GM21528 (cell line): Measurements from ENCODE around the gene ZFAND4.
"Not testable (repeated sequence)": the region's sequence is repeated elsewhere in the genome, so short reads cannot be mapped to it uniquely, and the experiment has no call there.

Experiments used
- ATAC-seq: cut with Tn5 transposase; IDR thresholded peaks from one replicate; pipeline ENCODE4 v1.9.1; 2021; ENCODE audit warnings: mild to moderate bottlenecking, moderate library complexity; ENCODE audit not compliant: unreplicated experiment, low FRiP score

ZFAND4 gene

DNA sequence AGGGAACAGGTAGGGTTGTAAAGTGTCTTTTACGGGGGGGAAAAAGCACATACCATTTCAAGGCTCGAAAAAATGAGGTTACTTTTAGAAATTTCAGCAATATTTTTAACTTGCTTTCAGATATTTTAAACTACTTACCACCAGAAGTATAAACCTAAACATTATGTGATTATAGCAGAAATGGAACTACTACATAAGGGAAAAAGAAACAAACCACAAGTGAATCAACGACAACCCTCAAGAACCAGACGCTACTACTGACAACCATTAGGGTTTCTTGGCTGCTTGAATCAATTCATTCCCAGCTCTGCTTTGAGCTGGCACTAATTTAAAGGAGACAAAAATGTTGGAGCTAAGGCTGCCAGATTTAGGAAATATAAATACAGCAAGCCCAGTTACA lies 80.1 kb downstream of the ZFAND4 start:
- ATAC-seq = no peak

GRCh38 chr10:45591280-45591679 lies 81.3 kb downstream of the ZFAND4 start:
- ATAC-seq = no peak

- ATAC-seq = no peak
Measured at GRCh38 chr10:45589868-45590267, 82.7 kb downstream of the ZFAND4 start.

GRCh38 chr10:45589009-45589408 lies 83.6 kb downstream of the ZFAND4 start:
- no peak for ATAC-seq

GRCh38 chr10:45586028-45586824 lies 86.3 kb downstream of the ZFAND4 start:
- ATAC-seq = no peak

DNA sequence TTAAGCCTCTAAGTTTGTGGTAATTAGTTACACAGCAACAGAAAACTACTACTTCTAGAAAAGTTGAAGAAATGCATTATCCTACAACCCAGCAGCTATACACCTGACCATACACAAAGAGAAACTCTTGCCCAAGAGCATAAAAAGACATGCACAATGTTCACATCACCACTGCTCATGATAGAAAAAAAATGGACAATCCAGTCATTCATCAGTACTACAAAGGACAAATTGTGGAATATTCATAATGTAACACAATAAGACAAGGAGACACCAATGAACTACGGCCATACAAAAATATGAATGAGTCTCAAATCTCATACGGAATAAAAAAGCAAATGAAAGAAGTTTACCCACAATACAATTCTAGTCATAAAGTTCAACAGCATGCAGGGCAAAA lies 87.4 kb downstream of the ZFAND4 start:
- no peak for ATAC-seq

DNA sequence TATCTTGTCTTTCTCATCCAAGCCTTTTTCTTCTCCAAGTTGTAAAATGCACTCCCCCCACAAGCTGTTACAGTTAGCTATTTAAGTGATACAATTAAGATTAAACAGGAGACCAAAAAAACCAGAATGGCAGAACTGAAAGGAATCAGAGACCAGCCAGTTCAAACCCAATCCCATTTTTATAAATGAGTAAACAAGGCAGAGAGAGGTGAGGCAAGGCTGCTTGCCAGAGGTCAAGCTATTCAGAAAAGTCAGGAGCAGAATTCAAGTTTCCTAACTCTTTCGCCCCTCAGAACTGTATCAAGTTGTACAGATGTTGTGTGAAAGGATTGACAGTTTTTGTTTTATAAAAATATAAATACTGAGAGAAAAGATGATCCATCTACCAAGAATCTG lies 90.2 kb downstream of the ZFAND4 start:
- no peak for ATAC-seq

GRCh38 chr10:45581582-45582385 lies 90.8 kb downstream of the ZFAND4 start:
- no peak for ATAC-seq

DNA sequence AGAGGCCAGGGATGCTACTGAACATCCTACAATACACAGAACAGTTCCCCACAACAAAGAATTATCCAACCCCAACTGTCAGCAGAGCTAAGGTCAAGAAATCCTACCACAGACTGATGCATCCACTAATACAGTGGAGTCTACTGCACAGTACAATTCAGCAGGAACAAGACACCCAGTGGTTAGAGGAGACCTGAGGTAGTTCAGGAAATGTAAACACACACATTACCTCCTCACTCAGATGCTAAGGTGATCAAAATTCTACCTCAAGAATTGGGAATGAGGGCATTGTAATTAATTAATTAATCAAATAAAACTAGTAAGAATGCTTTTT lies 91.4 kb downstream of the ZFAND4 start:
- ATAC-seq = peak; percentile 41

- peak; percentile 67 for ATAC-seq
Measured at GRCh38 chr10:45580371-45581215, 92.0 kb downstream of the ZFAND4 start.

DNA sequence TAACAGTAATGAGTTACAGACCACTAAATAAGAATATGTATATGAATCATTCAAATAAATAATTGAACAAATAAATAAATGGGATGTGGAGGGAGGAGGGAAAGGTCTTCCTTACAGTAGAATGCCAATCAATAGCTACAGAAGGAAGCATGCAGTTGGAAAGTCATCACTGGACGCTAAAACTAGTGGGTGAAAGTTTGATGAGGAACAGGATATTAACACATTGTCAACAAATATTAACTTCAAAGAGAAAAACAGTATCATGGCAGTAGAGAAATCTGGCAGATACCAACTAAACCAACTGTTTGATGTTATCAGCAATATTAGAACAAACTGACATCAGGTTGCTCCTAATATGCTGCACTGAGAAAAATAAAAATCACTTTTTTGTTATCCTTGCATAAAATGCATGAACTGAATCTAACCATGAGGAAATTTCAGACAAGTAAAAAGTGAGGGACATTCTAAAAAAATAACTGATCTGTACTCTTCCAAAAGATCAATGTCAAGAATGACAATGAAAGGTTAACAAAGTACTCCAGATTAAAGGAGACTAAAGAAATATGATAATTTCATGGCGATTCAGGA lies 94.1 kb downstream of the ZFAND4 start:
- ATAC-seq = no peak

DNA sequence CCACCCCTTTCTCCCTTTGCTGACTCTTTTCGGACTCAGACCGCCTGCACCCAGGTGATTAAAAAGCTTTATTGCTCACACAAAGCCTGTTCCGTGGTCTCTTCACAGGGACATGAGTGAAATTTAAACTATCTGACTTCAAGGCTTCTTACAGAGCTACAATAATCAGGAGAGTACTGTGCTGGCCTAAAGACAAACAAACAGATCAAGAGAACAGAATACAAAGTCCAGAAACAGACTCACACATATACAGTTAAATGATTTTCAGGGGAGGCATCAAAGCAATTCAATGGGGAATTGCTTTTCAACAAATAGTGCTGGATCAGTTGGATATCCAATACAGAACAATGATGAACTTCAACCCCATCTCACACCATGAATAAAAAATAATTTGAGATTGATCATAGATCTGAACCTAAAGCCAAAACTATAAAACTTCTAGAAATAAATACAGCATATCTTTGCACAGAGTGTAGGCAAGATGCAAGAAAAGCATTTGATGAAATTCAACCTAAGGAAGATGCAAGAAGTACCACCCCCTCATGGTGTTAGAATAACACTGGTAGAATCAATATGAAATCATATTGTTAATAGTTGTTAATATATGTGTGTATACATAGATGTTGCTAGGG lies 96.5 kb downstream of the ZFAND4 start:
- no peak for ATAC-seq

GRCh38 chr10:45575032-45575761 lies 97.4 kb downstream of the ZFAND4 start:
- not testable (repeated sequence) for ATAC-seq

DNA sequence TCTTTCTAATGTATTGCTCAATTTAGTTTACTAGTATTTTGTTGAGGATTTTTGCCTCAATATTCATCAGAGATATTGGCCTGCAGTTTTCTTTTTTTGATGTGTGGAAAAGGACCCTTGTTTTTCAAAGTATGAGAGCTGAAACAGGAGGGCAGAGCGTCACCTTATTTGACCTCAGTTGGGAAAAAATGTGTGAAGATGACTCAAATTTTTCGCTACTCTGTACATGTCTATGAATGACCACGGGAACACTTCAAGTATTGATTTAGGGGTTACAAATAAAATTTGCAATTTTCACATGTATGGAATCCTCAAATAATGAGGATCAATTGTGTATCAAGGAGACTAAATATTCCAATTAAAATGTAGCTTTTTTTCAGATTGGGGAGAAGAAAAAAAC lies 103.1 kb downstream of the ZFAND4 start:
- no peak for ATAC-seq

DNA sequence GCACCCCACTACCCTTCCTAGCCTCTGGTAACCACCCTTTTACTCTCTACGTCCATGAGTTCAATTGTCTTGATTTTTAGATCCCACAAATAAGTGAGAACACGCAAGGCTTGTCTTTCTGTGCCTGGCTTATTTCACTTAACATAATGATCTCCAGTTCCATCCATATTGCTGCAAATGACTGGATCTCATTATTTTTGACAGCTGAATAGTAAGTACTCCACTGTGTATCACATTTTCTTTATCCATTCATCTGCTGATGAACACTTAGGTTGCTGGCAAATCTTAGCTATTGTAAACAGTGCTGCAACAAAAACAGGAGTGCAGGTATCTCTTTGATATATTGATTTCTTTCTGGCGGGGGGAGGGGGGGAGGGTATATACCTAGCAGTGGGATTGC lies 106.2 kb downstream of the ZFAND4 start:
- ATAC-seq = no peak
